ENCODE data around the gene CCDC88C. TPM values are rescaled to one million over a fixed set of nuclear protein-coding genes. Genes with fewer than 3 reads are reported as not detected.

CCDC88C gene
- total RNA-seq, 1 donor: 0.36 TPM

DNA sequence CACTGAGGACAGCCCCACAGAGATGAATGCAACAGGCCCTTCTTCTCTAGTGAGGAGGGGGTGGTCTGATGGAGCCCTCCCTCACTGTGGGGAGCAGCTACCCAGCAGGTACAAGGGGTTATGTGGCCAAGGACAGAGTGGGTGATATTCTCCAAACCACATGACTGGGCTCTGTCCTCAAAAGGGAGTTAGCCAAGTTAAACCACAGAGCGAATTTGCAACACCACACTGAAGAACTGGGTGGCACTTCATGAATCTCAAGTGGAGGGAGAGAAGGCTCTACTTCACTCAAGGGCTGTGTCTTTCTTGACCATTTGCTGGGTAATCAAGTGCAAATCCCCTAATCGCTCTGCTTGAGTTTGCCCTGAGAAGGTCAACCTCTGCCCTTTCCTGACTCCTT lies 185.6 kb downstream of the CCDC88C start:
- no peak for DNase-seq (ENCODE audit: insufficient read length, low spot score, missing footprints)
- no peak overlapping the region for H3K27ac ChIP-seq (ENCODE audit: low read depth, low read length)
- TF ChIP-seq, protein P1, sequence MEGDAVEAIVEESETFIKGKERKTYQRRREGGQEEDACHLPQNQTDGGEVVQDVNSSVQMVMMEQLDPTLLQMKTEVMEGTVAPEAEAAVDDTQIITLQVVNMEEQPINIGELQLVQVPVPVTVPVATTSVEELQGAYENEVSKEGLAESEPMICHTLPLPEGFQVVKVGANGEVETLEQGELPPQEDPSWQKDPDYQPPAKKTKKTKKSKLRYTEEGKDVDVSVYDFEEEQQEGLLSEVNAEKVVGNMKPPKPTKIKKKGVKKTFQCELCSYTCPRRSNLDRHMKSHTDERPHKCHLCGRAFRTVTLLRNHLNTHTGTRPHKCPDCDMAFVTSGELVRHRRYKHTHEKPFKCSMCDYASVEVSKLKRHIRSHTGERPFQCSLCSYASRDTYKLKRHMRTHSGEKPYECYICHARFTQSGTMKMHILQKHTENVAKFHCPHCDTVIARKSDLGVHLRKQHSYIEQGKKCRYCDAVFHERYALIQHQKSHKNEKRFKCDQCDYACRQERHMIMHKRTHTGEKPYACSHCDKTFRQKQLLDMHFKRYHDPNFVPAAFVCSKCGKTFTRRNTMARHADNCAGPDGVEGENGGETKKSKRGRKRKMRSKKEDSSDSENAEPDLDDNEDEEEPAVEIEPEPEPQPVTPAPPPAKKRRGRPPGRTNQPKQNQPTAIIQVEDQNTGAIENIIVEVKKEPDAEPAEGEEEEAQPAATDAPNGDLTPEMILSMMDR (IDR thresholded peaks at IDR 0.05; ENCODE audit: extremely low read depth, low read depth, low read length): no peak

DNA sequence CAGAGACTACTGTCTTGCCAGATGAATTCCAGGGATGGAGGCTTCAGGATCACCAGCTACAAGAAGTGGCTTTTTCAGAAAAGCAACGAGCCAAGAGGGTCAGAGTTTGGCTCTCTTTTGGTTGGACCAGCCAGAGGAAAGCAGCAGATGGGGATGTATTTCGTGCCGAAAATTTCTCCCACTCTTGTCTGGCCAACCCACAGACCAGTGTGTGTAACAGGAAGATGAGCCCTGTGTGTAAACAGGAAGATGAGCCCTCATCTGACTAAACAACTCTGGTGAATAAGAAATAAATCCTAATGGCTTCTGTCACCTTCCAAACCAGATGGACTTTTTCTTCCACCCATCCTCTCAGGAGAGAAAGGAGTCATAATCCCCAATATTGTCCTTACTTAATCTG lies 186.2 kb downstream of the CCDC88C start:
- H2AFZ ChIP-seq (ENCODE audit: low read length): no peak overlapping the region
- no peak overlapping the region for H3K4me3 ChIP-seq (ENCODE audit: insufficient read depth, low read length)
- H4K20me1 ChIP-seq (ENCODE audit: insufficient read depth, low read length): no peaks in the 10 kb centered on the region
- peak; percentile 74 for DNase-seq (ENCODE audit: insufficient read length, low spot score, missing footprints)
- H3K27ac ChIP-seq (ENCODE audit: low read depth, low read length): peak overlapping the region; percentile 74
- no peak overlapping the region for H3K4me2 ChIP-seq (ENCODE audit: insufficient read depth, low read length)
- peaks cover 40% of the 10 kb centered on the region for H3K4me1 ChIP-seq (ENCODE audit: insufficient read depth, low read length)
- H3K27me3 ChIP-seq (ENCODE audit: insufficient read depth, low read length): no peaks in the 10 kb centered on the region
- H3K79me2 ChIP-seq (ENCODE audit: insufficient read depth, low read length): peaks cover 5% of the 10 kb centered on the region
- TF ChIP-seq, protein P1 (IDR thresholded peaks at IDR 0.05; ENCODE audit: extremely low read depth, low read depth, low read length): no peak
- no peaks in the 10 kb centered on the region for H3K9me3 ChIP-seq (ENCODE audit: low read depth, low read length)
- H3K36me3 ChIP-seq (ENCODE audit: insufficient read depth, low read length): peaks cover 19% of the 10 kb centered on the region

More for the DNA sequence above, 185.6 kb downstream of the CCDC88C start:
- peaks cover 45% of the 10 kb centered on the region for H3K4me1 ChIP-seq (ENCODE audit: insufficient read depth, low read length)
- peaks cover 5% of the 10 kb centered on the region for H3K79me2 ChIP-seq (ENCODE audit: insufficient read depth, low read length)
- no peaks in the 10 kb centered on the region for H4K20me1 ChIP-seq (ENCODE audit: insufficient read depth, low read length)
- H3K4me3 ChIP-seq (ENCODE audit: insufficient read depth, low read length): no peak overlapping the region
- H3K27me3 ChIP-seq (ENCODE audit: insufficient read depth, low read length): no peaks in the 10 kb centered on the region
- H3K4me2 ChIP-seq (ENCODE audit: insufficient read depth, low read length): no peak overlapping the region
- H3K9me3 ChIP-seq (ENCODE audit: low read depth, low read length): no peaks in the 10 kb centered on the region
- H3K36me3 ChIP-seq (ENCODE audit: insufficient read depth, low read length): peaks cover 19% of the 10 kb centered on the region
- H2AFZ ChIP-seq (ENCODE audit: low read length): no peak overlapping the region

DNA sequence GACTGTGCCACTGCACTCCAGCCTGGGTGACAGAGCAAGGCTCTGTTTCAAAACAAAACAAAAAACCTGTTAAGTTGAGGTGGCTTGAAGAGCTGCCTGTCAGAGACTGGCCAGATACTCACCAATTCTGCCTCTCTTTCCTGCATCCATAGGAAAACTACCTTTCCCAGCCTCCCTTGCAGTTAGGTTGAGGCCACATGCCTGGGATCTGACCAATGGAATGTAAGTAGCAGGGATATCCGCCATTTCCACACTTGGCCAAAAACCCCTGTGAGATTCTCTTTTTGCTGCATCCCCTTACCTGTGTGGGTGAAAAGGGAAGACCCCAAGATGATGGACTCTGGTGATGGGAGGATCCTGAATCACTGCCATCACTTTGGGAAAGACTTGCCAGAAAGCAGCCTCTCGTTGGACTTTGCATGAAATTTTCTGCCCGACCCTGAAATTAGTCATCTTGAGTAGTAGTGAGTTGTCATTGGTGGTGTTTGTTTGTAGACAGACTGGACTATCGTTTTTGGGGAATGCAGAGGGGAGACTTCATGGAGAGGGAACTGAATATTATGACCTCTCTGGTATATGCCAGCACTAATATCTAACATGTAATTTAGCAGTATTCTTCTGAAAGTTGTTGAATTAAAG lies 187.1 kb downstream of the CCDC88C start:
- Histone ChIP-seq H3K4me1 (ENCODE audit: insufficient read depth, low read length) (peaks cover 40% of the 10 kb centered on the region), H3K4me2 (ENCODE audit: insufficient read depth, low read length) (peak overlapping the region; percentile 69), H2AFZ (ENCODE audit: low read length) (peak overlapping the region; percentile 82), H3K9me3 (ENCODE audit: low read depth, low read length) (no peaks in the 10 kb centered on the region), H3K79me2 (ENCODE audit: insufficient read depth, low read length) (no peaks in the 10 kb centered on the region), H3K27ac (ENCODE audit: low read depth, low read length) (peak overlapping the region; percentile 74), H3K27me3 (ENCODE audit: insufficient read depth, low read length) (no peaks in the 10 kb centered on the region), H3K36me3 (ENCODE audit: insufficient read depth, low read length) (peaks cover 15% of the 10 kb centered on the region), H4K20me1 (ENCODE audit: insufficient read depth, low read length) (no peaks in the 10 kb centered on the region), H3K4me3 (ENCODE audit: insufficient read depth, low read length) (peak overlapping the region; percentile 59)
- peak; percentile 95 for DNase-seq (ENCODE audit: insufficient read length, low spot score, missing footprints)
- TF ChIP-seq, protein P1 (IDR thresholded peaks at IDR 0.05; ENCODE audit: extremely low read depth, low read depth, low read length): no peak

DNA sequence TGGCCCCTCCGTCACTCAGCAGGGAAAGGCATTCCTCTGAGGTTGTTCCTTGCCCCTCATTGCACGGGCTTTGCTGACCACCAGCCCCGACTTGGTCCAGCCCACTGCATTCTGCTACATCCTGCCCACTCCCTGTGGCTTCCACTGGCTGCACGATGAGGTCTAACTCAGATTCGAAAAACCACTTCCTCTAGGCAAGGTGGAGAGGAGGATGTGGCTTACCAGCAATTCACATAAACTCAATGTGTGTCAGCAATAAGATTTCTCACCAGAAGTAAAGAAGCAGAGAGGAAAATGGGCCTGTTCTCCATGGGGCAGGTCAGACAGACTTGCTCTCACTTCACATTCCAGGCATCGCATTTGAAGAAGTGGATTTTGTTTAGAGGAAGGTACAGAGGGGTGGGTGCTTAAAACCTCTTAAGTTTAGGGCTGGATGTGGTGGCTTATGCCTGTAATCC lies 187.8 kb downstream of the CCDC88C start:
- peaks cover 13% of the 10 kb centered on the region for H3K36me3 ChIP-seq (ENCODE audit: insufficient read depth, low read length)
- H3K27me3 ChIP-seq (ENCODE audit: insufficient read depth, low read length): no peaks in the 10 kb centered on the region
- TF ChIP-seq, protein P1 (IDR thresholded peaks at IDR 0.05; ENCODE audit: extremely low read depth, low read depth, low read length): no peak
- peaks cover 48% of the 10 kb centered on the region for H3K4me1 ChIP-seq (ENCODE audit: insufficient read depth, low read length)
- H3K4me3 ChIP-seq (ENCODE audit: insufficient read depth, low read length): no peak overlapping the region
- no peaks in the 10 kb centered on the region for H3K79me2 ChIP-seq (ENCODE audit: insufficient read depth, low read length)
- no peaks in the 10 kb centered on the region for H3K9me3 ChIP-seq (ENCODE audit: low read depth, low read length)
- H2AFZ ChIP-seq (ENCODE audit: low read length): no peak overlapping the region
- peak overlapping the region; percentile 40 for H3K4me2 ChIP-seq (ENCODE audit: insufficient read depth, low read length)
- H4K20me1 ChIP-seq (ENCODE audit: insufficient read depth, low read length): no peaks in the 10 kb centered on the region
- peak overlapping the region; percentile 74 for H3K27ac ChIP-seq (ENCODE audit: low read depth, low read length)
- DNase-seq (ENCODE audit: insufficient read length, low spot score, missing footprints): peak; percentile 86

Data from osteoblast (primary cell).